Kidney tubule cell (primary cell): ENCODE results near the gene PBXIP1.
"Not testable (repeated sequence)": the region's sequence is repeated elsewhere in the genome, so short reads cannot be mapped to it uniquely, and the experiment has no call there.

ENCODE experiments used
- DNase-seq: peaks from one replicate; pipeline ENCODE4 v3.0.0-alpha.2; 2018; ENCODE audit warnings: low spot score

Gene PBXIP1

DNA sequence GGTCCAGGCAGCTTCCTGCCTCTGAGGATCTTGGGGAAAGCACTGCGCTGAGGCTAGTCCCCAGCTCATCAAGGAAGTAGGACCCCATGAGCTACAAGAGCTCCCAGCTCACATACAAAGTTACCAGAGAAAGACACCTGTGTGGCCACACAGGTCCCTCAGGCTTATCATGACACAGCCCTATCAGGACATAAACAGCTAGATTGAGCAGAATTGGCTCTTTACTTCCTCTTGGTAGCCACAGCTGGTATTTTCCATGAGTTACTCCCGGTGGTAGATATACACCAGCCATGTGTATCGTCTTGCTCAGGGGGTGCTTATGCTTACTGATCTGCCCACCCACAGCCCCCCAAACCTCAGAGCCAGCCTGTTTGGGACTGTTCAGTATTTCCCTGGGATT, 38.7 kb upstream of the PBXIP1 start:
- DNase-seq = no peak

DNA sequence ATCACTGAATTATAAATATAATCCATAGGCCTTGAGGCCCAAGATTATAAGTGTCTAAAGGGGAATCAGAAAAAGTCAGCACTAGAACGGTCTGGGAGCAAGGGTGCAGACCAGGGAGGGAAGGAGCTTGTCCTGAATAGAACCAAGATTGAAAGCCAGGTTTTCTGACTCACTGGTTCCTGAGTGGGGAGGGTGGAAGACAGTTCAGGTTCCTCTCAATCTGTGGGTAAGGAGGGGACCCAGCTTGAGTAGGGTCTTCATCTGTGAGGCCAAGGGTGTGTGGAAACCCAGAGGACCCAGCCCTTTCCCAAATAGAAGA, 38.3 kb upstream of the PBXIP1 start:
- DNase-seq = no peak

DNA sequence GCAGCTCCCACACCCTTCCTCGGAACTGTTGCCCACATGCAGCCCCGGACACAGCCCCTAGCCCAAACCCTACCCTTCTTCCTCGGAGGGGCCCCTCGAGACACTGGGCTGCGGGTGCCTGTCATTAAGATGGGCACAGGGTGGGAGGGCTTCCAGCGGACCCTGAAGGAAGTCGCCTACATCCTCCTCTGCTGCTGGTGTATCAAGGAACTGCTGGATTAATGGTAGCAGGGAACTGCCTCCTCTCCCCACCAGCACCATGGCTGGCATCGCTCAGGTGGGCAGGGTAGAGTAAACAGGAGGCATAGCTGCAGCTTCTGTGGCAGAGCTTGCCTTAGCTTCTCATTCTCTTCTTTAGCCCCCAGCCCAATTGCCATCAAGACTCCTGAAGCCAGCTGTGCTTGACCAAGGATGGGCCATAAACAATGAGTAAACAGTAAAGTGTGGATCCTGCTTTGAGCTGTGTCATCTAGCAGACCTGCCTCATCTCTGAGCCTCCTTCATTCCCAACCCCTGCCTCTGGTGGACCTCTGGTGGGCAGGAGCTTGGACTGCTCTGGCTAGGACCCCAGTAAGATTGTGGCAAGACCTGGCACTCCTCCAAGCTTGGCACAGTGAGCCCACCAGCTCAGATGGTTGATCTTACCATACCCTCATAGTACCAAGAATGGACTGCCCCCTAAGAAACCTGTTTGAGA, 37.8 kb upstream of the PBXIP1 start, which contains the start of gene LENEP:
Gene LENEP, plus strand, starts transcription at position 15 of the 697 bp plus-strand sequence. Its CDS starts 22 bp downstream, at position 37.
- no peak for DNase-seq

DNA sequence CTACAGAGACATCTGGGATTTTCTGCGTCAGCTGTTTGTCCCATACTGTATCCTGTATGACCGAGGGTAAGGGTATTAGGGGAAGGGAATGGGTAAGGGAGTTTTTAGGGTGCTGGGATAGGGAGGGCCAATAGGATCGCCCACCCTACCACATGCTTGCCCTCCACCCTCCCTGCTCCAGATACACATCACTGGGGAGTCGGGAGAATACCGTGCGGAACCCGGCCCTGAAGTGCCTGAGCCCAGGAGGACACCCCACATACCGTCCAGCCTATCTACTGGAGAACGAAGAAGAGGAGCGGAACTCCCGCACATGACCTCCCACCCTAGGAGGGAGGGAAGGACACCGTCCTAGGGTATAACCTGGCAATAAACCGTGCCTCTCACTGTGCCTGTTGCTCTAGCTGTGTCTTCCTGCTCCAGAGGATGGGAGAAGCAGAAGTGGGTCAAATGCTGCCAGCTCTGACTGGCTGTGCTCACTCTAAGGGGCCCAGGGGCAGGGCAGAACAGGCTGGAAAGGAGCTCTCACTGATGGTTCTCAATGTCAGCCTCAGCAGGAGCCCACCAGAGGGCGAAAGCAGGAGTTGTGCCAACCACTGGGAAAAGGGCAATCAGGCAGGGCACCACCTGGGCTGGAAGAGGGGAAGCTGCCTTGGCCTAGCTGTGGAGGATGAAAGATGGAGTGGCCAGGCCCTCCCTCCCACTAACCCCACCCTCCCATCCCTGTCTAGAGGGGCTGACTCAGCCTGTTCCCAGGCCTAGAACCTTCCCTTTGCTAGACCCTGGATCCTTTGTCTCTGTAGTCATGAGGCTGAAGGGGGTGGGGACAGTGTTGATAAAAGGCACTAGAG, 37.0 kb upstream of the PBXIP1 start:
- DNase-seq = peak; percentile 47

DNA sequence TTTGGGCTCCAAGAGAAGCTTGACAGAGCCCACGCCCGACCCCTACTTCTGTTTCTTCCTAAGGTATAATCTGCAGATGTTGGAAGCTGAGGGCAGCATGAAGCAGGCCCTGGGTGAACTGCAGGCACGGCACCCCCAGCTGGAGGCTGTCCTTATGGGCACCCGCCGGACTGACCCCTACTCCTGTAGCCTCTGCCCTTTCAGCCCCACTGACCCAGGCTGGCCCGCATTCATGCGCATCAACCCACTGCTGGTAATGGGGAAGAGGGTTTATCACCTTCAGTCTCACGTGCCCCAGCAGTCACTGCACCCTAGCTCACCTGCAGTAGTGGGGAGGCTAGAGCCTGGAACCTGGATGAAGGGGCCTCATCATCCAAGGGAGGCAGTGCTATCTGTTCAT, 34.4 kb upstream of the PBXIP1 start:
- DNase-seq = no peak

DNA sequence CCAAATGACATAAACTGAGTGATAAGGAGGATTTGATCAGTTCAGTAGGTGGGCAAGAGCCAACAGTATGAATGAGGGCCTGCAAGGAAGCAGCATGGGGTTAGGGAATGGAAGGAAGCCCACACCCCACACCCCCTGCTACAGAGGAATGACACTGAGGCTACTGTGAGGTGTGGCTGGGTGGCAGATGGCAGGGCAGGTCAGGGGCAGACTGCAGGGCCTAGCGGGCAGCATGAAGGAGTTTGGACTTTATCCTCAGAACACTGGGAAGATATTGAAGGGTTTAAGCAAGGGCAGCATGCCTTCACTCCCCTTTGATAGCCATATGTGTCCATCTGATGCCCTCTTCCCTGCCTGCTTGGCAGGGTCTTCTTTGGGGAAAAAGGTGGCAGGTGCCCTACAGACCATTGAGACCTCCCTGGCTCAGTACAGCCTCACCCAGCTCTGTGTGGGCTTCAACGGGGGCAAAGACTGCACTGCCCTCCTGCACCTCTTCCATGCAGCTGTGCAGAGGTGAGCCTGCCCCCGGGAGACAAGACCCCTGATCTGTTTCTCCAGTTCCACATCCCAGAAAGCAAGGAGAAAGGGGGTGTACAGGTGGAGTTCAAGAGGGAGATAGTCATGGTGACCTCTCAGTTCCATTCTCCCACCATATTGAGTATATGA, 33.4 kb upstream of the PBXIP1 start:
- DNase-seq = no peak

DNA sequence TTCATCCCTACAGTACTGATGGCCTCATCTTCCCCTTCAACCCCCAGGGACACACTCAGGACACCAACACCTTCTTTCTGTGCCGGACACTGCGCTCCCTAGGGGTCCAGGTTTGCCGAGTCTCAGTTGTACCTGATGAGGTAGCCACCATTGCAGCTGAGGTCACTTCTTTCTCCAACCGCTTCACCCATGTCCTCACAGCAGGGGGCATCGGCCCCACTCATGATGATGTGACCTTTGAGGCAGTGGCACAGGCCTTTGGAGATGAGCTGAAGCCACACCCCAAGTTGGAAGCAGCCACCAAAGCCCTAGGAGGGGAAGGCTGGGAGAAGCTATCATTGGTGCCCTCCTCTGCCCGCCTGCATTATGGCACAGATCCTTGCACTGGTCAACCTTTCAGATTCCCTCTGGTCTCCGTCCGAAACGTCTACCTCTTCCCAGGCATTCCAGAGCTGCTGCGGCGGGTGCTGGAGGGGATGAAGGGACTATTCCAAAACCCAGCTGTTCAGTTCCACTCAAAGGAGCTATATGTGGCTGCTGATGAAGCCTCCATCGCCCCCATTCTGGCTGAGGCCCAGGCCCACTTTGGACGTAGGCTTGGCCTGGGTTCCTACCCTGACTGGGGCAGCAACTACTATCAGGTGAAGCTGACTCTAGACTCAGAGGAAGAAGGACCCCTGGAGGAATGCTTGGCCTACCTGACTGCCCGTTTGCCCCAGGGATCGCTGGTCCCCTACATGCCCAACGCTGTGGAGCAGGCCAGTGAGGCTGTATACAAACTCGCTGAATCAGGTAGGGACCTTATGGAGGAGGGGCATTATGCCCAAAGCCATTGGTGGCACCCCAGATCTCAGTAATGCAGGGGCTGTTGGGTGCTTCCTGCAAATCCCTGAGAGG, 32.4 kb upstream of the PBXIP1 start:
- DNase-seq = no peak

DNA sequence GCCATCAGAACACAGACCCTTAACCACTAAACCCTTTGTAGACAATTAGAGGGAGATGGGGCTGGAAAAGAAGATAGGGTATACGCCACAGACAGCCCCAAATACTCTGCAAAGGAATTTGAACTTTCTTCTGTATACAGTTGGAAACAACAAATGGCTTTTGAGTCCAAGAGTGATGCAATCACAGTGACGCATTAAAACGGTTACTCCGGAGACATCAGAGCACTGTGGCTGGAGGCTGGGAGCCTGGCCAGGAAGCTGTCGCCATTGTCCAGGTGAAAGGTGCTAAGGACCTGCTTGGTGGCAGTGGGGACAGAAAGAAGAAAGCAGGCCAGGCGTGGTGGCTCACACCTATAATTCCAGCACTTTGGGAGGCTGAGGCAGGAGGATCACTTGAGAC, 31.4 kb upstream of the PBXIP1 start:
- DNase-seq = no peak

DNA sequence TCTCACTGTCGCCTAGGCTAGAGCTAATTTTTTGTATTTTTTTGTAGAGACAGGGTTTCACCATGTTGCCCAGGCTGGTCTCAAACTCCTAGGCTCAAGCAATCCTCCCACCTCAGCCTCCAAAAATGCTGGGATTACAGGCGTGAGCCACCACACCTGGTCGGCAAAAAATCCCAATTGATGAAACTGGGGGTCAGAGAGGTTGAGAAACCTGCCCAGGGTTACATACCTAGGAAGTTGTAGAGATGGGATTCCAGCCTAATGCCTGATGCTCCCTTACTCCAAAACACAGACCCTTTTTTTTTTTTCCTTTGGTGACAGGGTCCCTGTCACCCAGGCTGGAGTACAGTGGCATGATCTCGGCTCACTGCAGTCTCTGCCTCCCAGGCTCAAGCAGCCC, 30.8 kb upstream of the PBXIP1 start:
- not testable (repeated sequence) for DNase-seq

DNA sequence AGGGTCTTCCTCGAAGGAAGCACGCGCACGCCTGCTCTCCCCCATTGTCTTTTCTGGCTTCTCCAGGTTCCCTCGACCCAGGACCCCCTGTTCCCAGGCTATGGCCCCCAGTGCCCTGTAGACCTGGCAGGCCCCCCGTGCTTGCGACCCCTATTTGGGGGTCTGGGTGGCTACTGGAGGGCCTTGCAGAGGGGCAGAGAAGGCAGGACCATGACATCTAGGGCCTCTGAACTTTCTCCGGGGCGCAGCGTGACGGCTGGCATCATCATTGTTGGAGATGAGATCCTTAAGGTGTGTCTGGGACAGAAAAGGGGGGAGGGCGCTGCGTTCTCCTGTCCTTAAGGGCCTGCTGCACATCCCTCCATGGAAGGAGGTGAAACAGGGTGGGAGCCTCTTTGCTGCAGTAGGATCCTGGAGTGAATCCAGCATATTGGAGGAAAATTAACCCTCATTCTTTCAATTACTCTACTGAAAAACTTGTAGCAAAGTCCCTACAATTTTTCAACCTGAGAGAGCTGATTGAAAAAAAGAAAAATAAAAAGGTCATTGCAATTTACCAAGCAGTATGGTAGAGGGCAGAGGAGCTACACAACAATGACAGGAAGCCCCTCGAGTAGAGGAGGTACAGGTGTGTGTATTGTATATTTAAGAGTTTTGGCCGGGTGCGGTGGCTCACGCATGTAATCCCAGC, 28.0 kb upstream of the PBXIP1 start:
- no peak for DNase-seq

DNA sequence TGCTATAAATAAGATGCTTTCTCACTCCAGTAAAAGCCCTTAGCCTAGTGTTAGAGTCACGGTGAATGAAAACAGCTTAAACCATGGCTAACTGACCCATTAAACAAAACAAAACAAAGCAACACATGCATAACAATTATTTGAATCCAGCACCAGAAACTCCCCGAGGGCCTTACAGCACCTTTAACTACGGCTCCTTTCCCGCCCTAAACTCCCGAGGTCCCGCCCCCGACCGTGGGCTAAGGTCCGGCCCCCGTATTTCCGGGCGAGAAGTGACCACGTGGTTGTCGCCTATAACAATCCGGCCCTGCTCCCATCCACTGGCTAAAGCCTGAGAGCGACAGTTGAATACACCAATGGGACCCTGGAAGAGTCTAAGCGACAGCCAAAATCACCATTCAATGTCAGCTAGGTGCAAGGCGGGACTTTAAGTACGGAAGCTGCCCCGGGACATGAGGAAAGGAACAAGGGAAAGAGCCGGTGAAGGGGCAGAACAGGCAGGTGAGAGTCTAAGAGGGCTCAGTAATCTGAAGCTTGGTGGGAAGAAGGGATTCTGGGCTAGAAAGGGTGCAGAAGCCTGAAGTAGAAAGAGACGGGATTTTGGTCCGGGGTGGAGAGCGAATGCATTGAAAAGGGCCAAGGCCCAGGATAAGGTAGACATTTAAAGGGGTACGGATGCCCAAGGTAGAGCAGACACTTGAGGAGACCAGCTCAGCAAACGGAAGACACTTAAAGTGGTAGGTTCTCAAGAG, 27.2 kb upstream of the PBXIP1 start, which contains the start of gene FLAD1:
Gene FLAD1, plus strand, starts transcription at position 448 of the 752 bp plus-strand sequence. CDS start 351 bp downstream, outside the sequence.
- peak; percentile 100 for DNase-seq

DNA sequence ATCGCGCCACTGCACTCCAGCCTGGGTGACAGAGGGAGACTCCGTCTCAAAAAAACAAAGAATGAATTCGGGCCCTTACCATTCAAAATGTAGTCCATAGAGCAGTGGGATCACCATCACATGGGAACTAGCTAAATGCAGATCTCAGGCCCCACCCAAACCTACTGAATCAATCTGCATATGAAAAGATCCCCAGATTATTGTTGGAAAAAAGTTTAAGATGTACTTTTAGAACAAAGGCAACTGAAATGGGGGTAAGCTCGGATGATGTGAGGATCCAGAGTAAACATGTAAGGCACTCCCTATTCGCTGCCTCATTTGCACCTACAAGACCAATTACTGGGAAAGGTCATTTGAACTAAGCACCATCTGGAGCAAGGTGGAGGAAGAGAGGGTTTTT, 26.4 kb upstream of the PBXIP1 start:
- DNase-seq = no peak

DNA sequence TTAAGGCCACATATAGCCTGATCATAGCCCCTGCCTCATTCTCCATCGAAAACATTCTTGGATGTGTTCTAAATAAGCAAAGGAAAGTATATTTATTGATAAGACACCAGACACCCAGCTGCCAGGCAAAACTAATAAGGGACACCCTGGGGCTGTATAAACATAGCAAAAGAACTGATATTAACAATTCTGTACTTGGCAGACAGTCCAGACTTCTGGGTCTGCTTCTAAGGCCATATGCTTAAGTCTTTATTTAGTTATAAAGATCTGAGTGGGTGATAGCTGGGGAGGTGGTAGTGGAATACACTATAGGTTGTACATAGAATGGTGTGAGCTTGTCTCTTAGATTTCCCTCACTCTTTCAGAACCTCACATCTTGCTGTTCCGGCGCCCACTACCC, 22.5 kb upstream of the PBXIP1 start:
- no peak for DNase-seq

DNA sequence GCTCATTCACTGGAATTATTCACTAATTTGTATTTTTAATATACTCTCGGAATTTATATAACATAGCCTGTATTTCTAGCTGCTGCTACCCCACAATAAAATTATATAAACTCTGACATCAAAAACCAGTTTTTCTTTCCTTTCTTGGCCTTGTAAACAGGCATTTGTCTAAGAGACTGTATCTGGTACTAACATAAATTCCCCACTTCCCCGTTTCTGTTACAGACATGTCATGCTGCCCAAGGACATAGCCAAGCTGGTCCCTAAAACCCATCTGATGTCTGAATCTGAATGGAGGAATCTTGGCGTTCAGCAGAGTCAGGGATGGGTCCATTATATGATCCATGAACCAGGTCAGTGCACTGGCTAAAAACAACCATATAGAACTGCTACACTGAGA, 21.9 kb upstream of the PBXIP1 start:
- not testable (repeated sequence) for DNase-seq

DNA sequence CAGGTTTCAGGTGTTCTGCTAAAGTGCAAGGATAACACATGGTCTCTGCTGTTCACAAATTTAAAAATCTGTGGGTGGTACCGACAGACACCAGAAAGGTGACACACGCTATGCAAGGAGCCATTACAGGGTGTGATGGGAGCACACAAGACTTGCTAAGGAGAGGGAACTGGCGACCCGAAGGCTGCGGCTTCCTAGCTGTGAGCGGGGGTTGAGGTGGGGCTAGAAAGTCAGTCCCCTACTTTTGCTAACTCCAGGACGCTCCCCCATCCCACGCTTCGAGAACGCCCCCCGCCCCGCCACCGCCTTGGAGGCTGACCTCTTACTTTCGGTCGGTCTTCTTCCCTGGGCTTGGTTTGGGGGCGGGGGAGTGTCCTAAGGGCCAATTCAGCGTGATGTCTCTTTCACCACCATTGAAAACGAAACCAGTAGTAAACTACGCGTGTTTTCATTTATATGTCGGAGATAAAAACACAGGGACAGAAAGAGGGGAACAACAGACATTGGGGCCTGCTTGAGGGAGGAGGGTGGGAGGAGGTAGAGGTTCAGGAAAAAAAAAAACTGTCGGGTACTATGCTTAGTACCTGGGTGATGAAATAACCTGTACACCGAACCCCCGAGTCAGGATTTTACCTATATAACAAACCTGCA, 19.6 kb upstream of the PBXIP1 start:
- DNase-seq = peak; percentile 65

DNA sequence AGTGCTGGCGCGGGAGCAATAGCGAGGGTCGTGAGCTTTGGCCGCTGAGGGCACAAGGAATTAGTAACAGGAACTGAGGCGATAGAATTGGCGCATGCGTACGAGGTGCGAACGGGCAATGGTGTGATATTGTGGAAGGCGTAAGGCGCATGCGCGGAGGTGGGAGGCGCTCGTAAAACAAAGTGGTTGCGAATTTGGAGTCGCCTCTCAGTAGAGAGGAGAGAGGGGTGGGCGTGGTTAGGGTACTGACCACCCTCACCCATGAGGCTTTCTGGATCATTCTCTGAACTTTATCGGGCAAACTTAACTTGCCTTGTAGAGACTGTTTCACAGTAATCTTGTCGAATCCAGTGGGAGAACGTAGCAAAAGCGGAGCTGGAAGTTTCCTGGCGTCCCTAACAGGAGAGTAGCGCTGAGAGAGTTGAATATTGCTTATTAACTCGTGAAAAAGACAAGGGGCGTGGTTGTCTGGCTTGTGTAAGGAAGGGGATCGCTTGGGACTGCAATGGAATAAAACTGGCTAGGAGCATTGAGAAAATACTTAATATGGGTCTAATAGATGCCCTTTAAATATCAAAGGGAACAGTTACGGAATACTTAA, 19.0 kb upstream of the PBXIP1 start:
- peak; percentile 96 for DNase-seq

DNA sequence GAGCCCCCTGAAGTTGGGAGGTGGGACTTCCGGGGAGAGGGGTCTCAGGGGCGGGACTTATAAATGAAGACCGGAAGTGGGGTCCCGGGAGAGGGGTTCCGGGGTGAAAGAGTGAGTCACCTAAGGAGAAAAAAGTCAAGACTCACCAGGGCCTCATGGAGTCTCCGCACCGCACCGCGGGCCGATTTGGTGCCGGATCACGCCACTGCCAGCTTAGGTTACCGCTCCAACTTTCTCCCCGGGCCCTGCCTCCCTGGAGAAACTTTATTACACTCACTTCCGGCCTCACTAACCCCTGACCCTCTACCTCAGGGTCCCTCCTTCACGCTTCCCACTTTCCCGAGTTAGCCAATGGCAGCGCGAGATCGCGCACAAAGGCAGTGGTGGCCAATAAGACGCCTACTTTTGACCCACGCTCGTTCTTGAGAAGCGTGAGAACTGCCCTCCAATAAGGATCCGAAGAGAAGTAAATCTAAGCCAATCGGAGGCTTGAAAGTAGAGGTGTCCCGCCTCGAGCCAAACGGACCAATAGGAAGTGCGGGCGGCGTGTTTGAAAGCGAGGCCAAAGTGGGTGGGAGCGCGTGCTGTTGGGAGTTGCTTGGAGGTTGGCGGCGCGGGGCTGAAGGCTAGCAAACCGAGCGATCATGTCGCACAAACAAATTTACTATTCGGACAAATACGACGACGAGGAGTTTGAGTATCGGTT, 18.4 kb upstream of the PBXIP1 start, which contains the start of gene CKS1B:
Gene CKS1B, plus strand, starts transcription at position 580 of the 706 bp plus-strand sequence. Its CDS starts 65 bp downstream, at position 645.
- peak; percentile 100 for DNase-seq

DNA sequence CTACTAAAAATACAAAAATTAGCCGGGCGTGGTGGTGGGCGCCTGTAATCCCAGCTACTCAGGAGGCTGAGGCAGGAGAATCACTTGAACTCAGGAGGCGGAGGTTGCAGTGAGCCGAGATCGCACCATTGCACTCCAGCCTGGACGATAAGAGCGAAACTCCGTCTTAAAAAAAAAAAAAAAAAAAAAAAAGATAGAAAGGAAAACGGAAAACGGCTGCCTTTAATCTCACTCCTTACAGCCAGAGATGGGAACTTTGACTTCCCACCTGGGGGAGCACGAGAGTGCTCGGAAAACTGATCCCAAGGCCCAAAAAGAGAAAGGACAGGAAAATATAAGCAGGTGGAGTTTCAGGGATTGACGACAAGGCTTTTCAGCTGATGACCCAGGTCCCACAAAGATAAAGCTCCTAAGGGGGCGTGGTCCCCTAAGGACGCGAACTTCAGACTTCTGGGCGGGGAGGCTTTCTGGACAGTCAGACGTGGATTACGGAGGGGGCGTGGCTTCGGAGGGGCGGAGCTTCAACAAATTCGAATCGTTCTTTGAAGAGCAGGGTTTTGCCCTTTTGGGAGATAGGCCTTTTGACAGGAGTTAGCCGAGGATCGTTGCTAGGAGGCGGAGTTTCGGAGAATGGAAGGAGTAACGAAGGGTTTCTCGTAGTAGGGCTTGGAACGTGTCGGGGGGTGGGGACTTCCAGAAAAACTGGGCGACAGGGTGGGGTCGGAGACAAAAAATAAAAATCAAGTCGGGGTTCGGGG, 17.6 kb upstream of the PBXIP1 start:
- DNase-seq = peak; percentile 98
